GM19023 (cell line): ENCODE results near the gene PRR15.
"Not testable (repeated sequence)": the region's sequence is repeated elsewhere in the genome, so short reads cannot be mapped to it uniquely, and the experiment has no call there.

Experiments used
- ATAC-seq: cut with Tn5 transposase; IDR thresholded peaks from one replicate; pipeline ENCODE4 v1.9.1; 2021; ENCODE audit warnings: mild to moderate bottlenecking, moderate library complexity; ENCODE audit not compliant: unreplicated experiment

The PRR15 gene

GRCh38 chr7:29563590-29564495 is at the start of gene PRR15:
Gene PRR15, plus strand, starts transcription at chr7:29563835. Its CDS starts 2,495 bp downstream, at chr7:29566330.
- no peak for ATAC-seq

DNA sequence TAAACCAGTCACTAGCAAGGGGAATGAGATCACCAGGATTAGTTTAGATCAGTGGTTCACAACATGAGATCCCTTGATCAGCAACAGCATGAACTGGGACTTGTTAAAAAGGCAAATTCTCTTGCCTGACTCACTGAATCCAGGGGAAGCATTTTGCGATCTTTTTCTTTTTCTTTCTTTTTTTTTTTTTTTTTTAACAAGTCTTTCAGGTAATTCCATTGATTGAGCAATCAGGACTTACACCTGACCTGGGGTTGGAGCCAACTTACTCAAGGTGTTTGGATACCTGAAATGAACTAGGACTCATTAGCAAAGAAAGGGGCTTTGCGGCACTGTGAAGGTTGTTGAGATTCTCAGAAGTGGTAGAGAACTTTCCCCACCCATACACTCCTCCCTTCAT is 47.1 kb upstream of the PRR15 start:
- no peak for ATAC-seq

GRCh38 chr7:29518616-29519015 is 45.0 kb upstream of the PRR15 start:
- ATAC-seq = no peak

DNA sequence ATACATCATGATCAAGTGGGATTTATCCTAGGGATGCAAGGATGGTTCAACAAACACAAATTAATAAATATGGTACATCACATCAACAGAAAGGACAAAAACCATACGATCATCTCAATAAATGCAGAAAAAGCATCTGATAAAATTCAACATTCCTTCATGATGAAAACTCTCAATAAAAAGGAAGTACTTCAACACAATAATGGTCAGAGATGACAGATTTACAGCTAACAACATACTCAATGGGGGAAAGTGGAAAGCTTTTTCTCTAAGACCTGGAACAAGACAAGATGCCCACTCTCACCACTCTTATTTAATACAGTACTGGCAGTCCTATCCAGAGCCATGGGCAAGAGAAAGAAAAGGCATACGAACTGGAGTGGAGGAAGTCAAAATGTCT is 39.9 kb upstream of the PRR15 start:
- no peak for ATAC-seq

DNA sequence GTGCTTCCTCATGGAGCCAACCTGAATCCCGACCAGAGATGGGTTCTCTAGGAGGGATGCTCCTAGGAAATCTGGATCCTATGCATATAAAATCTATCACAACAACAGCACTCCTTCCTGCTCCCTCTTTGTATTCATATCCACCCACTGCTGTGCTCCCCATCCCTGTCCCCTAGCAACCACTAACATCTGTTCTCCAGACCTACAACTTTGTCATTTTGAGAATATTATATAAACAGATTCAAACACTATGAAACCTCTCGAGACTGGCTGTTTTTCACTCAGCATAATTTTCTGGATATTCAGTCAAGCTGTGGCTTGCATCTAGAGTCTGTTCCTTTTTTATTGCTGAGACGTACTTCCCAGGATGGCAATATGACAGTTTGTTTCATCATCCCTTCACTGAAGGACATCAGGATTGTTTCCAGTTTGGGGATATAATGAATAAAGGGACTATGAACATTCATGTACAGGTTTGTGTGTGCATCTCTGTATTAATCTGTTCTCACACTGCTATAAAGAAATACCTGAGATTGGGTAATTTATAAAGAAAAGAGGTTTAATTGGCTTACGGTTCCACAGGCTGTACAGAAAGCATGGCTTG is 36.0 kb upstream of the PRR15 start:
- no peak for ATAC-seq

- ATAC-seq = not testable (repeated sequence)
Measured at GRCh38 chr7:29528526-29528925, 35.1 kb upstream of the PRR15 start.

DNA sequence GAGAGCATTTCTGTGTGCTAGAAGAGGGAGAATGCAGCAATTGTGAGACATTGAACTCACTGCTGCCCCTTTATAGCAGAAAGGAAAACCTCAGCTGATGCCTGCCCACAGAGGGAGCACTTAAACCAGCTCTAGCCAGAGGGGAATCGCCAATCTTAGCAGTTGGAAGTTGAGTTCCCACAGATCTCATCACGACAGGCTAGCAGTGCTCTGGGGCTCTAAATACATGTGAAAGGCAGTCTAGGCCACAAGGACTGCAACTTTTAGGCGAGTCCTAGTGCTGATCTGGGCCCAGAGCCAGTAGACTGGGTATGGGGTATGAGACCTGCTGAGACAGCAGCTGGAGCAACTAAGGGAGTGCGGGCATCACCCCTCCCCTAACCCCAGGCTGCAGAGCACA is 25.2 kb upstream of the PRR15 start:
- ATAC-seq = no peak

- ATAC-seq = no peak
Measured at GRCh38 chr7:29539471-29539870, 24.2 kb upstream of the PRR15 start.

- ATAC-seq = no peak
Measured at GRCh38 chr7:29547421-29547820, 16.2 kb upstream of the PRR15 start.

DNA sequence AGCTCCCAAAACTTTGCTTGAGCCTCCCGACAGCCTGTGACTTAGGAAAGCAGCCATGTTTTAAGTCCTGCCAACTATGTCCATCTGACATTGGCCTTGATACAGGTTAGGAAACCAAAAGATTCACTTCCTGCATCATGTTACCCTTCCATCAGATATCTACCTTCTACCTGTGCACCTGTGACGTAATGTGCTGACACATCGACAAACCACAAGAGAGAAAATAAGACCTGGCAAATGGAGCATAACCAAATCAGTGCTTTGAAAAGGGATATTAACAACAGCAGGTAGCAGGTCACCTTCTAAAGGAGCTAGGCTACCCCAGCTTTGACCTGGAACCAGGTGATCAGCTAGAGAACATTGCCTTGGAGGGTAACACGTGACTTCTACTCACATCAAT is 14.8 kb upstream of the PRR15 start:
- no peak for ATAC-seq

GRCh38 chr7:29552392-29552791 is 11.2 kb upstream of the PRR15 start:
- ATAC-seq = no peak

- ATAC-seq = no peak
Measured at GRCh38 chr7:29555061-29555460, 8.6 kb upstream of the PRR15 start.

GRCh38 chr7:29556405-29557195 is 7.0 kb upstream of the PRR15 start:
- ATAC-seq = no peak

GRCh38 chr7:29557954-29558353 is 5.7 kb upstream of the PRR15 start:
- no peak for ATAC-seq

- ATAC-seq = no peak
Measured at GRCh38 chr7:29561271-29561670, 2.4 kb upstream of the PRR15 start.

- no peak for ATAC-seq
Measured at GRCh38 chr7:29562307-29562706, 1.3 kb upstream of the PRR15 start.

DNA sequence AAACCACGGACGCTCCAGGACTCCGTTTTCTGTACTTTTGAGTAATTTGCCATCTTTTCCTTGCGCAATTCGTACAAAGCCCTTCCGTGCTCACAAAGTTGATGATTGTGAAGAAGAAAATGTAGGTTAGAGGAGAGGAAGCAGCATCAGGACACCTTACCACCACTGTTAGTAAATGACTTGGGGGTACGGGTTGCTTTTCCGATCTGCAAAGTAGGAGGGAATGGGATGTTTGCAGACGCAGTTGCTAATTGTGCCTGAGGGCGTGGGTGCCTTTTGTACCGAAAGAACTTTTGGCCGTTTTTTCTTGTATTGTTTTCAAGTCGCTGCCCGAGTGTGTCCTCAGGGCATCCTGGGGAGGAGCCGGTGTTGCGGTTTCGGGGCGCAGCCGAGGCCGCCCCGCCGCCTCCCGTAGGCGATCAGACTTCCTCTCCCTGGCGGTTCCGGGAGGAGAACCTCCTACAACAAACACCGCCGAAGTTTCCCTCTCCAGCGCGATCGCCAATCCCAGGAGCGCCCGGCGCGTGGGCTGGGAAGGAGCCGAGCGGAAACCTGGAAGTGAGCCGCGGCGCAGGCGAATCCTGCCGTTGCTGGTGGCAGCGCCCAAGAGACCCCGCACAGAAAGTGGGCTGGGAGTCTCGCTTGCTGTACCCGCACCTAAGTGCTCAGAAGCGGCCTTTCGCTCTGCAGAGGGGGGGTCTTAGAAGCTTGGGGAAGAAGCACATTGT is 1.0 kb downstream of the PRR15 start:
- ATAC-seq = no peak

DNA sequence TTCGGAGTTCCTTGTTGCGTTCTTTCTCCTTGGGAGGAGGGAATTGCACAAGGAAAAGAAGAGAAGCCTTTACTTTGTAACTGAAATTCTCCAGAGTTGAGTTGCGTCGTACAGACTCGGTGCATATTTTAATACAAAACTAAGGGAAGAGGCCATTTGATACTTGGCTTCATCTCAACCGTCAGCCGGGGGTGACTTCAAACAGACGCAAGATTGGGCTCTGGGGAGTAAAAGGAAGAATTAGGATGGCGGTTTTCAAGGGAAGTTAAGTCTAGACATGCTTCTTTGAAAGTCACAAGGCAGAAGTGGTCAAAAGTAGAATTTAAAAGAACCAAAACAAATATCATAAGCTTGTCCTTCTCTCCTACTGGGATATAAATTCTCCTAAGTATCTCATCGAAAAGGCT is 1.6 kb downstream of the PRR15 start:
- ATAC-seq = no peak

DNA sequence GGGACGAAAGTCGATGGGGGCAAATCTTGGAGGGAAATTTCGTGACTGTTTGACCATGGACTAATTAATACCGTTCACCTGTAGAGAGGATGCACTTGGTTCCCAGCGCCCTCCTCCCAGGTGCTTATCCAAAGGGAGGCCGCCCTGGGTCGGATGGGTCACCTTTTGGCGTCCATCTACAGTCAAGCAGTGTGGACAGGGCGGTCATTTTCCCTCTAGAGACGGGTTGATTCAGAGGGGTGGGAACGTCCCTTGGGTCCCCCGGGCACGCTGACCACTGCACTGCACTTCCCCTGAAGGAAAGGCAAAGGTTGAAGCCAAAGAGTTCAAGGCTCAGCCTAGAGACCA is 2.0 kb downstream of the PRR15 start:
- no peak for ATAC-seq

DNA sequence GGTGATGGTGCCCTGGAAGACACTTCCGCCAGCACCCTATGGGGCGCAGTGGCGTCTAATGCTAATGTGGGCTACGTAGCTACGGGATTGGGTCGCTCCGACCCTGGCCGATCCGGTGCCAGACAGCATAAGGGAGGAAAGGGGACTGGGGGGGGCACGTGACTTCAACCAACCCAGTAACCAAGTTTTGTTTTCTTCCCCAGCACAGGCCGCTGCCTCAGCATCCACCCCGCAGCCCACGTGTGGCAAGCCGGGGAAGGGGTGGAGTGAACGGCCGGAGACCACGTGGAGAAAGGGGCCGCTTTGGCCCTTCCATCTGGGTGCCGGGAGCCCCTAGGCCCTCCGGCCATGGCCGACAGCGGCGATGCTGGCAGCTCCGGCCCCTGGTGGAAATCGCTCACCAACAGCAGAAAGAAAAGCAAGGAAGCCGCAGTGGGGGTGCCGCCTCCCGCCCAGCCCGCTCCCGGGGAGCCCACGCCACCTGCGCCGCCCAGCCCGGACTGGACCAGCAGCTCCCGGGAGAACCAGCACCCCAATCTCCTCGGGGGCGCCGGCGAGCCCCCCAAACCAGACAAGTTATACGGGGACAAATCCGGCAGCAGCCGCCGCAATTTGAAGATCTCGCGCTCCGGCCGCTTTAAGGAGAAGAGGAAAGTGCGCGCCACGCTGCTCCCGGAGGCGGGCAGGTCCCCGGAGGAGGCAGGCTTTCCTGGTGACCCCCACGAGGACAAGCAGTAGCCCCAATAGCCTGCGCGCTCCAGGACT is 2.5 kb downstream of the PRR15 start:
- no peak for ATAC-seq
